Measurements from ENCODE around the gene HMOX1. TPM values are rescaled to one million over a fixed set of nuclear protein-coding genes. Genes with fewer than 3 reads are reported as not detected.

Gene HMOX1
- total RNA-seq, 2 donors from 2014 or later = 13.6 to 16.0 TPM

Small RNA genes lying within 50 kb of the gene (microRNA-seq; reads per million reads assigned to microRNA genes)
- gene MIR3909 (4.9 to 11.1 reads per million in 2 donors), gene MIR6069 (0 reads per million in 2 donors)

Other genes with a start within 250 kb of the HMOX1 start
- 10 to 100 TPM in 1 of 2 donors, 1 to 10 TPM in 1; 8.8 to 10.3 TPM for gene HMGXB4, start 123.6 kb upstream of the HMOX1 start, total RNA-seq
- 10 to 100 TPM; 45.1 to 57.9 TPM for gene TOM1, start 81.2 kb upstream of the HMOX1 start, total RNA-seq
- 10 to 100 TPM; 11.0 to 21.9 TPM for gene MCM5, start 19.0 kb downstream of the HMOX1 start, total RNA-seq
- 1 to 10 TPM; 2.7 to 4.0 TPM for gene RASD2, start 159.7 kb downstream of the HMOX1 start, total RNA-seq
- 1,000 to 10,000 TPM; 7,141 to 7,312 TPM for gene MB, start 236.2 kb downstream of the HMOX1 start, total RNA-seq